Activated naive CD8-positive, alpha-beta T cell treated with anti-CD3 and anti-CD28 coated beads for 36 hours (primary cell): Measurements from ENCODE around the gene TRMT2B. TPM values are rescaled to one million over a fixed set of nuclear protein-coding genes. Genes with fewer than 3 reads are reported as not detected.
"Not testable (repeated sequence)": the region's sequence is repeated elsewhere in the genome, so short reads cannot be mapped to it uniquely, and the experiment has no call there.

Experiments used
- DNase-seq: peaks from one replicate; pipeline ENCODE4 v3.0.0; 2021
- H3K27ac Mint-ChIP-seq: one replicate; pipeline ENCODE4 v1.8.0; 2022; ENCODE audit warnings: mild to moderate bottlenecking, moderate library complexity, mixed read lengths
- H3K27me3 Mint-ChIP-seq: one replicate; pipeline ENCODE4 v1.8.0; 2022; ENCODE audit warnings: mild to moderate bottlenecking, mixed read lengths
- H3K36me3 Mint-ChIP-seq: one replicate; pipeline ENCODE4 v1.8.0; 2021; ENCODE audit warnings: mild to moderate bottlenecking, mixed read lengths
- H3K4me1 Mint-ChIP-seq: one replicate; pipeline ENCODE4 v1.8.0; 2021; ENCODE audit warnings: mixed read lengths
- H3K4me3 Mint-ChIP-seq: one replicate; pipeline ENCODE4 v1.8.0; 2022; ENCODE audit warnings: mild to moderate bottlenecking, moderate library complexity, mixed read lengths
- H3K9me3 Mint-ChIP-seq: one replicate; pipeline ENCODE4 v1.8.0; 2022; ENCODE audit warnings: mixed read lengths
- total RNA-seq, 2 experiments: library from RNA; stranded (reverse); gene quantifications; one replicate each; pipeline ENCODE4 v1.2.3, GENCODE V29; 2021

Gene TRMT2B
- 10 to 100 TPM; 19.7 to 21.2 TPM for total RNA-seq

DNA sequence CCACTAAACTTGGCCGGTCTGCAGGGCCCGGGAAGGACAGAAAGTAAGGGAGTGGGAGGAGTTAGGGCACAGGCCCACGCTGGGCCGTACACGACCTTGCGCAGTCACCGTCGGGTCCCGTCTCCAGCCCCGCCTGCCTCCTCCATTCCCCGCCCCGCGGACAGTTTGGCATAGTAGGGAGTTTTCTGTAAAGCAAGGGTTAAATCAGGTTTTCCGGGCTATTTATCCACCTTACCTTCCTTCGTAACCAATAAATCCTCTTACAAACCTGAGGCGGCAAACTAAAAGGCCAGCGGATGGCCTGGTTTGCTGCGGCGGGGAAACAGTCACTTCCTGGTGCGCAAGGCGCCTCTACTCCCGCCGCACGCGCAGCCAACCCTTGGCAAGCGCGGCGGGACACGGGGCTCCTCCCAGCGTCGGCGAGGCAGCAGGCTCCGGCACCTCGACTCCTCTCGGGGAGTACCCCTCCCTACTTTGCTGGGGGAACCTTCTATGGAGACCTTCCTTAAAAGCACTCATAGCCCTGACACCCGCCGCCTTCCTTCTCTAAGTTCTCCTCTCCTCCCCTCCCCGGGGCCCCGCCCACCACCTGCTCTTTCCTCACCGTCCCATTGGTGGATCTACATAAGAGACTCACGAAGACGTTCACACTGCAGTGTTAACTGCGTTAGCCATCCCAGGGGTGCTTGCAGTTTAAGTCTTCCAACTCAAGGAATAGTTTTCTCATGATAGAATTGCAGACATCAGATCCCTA lies at the start of gene TRMT2B:
Gene TRMT2B, minus strand, starts transcription at position 563 of the 754 bp plus-strand sequence. CDS start 9,822 bp downstream, outside the sequence.
- H3K4me3 Mint-ChIP-seq, result peak within 1 kb of the TSS; percentile 87
- H3K27ac Mint-ChIP-seq, result peak within 1 kb of the TSS; percentile 96
- peaks cover 5% of the 10 kb centered on the region for H3K4me1 Mint-ChIP-seq
- no peaks in the 10 kb centered on the region for H3K9me3 Mint-ChIP-seq
- DNase-seq, result peak; percentile 78
- no peaks in the 10 kb centered on the region for H3K27me3 Mint-ChIP-seq
- peaks cover 10% of the 10 kb centered on the region for H3K36me3 Mint-ChIP-seq

DNA sequence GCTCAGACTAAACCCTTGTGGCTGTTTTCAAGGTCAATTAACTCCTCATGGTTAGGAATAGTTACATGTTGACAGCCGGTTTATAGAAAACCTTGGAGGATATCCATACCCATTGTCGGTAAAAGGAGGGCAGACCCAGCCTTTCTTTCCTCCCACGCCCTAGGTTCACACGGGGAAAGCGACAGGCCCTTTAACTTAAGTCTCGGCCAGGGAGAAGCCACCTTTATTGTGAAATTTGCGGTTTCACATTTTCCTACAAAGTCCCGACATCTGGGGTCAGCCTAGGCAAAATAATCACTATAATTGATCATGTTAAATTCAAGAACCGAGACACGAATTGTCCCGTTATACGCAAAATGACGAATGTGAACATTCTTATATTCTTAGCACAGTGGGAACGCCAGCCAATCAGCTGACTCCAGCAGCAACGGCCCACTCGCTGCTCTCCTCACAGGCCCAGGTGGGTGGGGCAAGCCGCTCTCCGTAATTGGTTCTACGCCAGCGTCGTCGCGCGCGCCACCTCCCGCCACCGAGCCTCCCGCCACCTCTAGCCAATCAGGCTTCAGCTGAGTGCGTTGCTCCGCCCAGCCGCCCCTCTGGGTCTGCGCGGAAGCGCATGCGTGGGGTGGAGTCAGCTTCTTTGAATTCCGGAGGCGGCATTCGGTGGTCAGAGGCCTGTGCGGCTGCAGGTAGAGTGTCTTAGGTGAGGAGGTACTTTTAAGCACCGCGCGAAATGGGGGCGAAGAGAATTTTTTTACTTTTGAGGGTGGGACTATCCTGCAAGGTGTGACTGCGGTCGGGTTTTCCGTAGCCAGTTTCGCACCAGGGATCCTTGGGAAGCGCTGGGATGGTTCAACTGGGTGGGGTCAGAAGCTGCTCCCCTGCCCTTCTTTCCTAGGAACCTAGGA lies 45.9 kb upstream of the TRMT2B start, which contains the start of gene CENPI:
Gene CENPI, plus strand, starts transcription at position 659 of the 908 bp plus-strand sequence. CDS start 2,867 bp downstream, outside the sequence.
- peak; percentile 93 for DNase-seq
- Mint-ChIP-seq H3K9me3 (no peaks in the 10 kb centered on the region), H3K4me3 (peak within 1 kb of the TSS; percentile 90), H3K27ac (peak within 1 kb of the TSS; percentile 83), H3K36me3 (peaks cover 9% of the 10 kb centered on the region), H3K27me3 (no peaks in the 10 kb centered on the region), H3K4me1 (peaks cover 10% of the 10 kb centered on the region)

DNA sequence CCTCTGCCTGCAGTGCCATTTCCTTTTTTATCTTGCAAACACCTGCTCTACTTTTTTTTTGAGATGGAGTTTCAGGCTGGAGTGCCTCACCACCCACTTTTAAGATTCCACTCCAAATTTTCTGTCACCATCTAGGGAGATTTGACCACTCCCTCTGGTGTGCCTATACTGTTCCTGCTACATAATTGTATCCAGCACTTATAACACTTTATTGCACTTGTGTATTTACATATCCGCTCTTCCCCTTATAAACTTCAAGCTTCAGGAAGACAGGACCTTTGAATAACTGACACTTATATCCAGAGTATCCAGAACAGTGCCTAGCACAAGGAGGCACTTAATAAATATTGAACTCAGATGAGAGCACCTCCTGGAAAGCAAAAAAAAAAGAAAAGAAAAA lies 39.9 kb upstream of the TRMT2B start:
- DNase-seq, result no peak
- Mint-ChIP-seq H3K9me3 (no peaks in the 10 kb centered on the region), H3K4me1 (peaks cover 2% of the 10 kb centered on the region), H3K27me3 (no peaks in the 10 kb centered on the region), H3K36me3 (no peaks in the 10 kb centered on the region), H3K27ac (no peak overlapping the region), H3K4me3 (no peak overlapping the region)

- Mint-ChIP-seq H3K36me3 (no peaks in the 10 kb centered on the region), H3K9me3 (no peaks in the 10 kb centered on the region), H3K27ac (no peak overlapping the region), H3K4me3 (no peak overlapping the region), H3K4me1 (no peaks in the 10 kb centered on the region), H3K27me3 (peaks cover 20% of the 10 kb centered on the region)
- no peak for DNase-seq
Measured at GRCh38 chrX:101081231-101081630, 29.3 kb upstream of the TRMT2B start.

- Mint-ChIP-seq H3K27ac (no peak overlapping the region), H3K4me3 (no peak overlapping the region), H3K36me3 (no peaks in the 10 kb centered on the region), H3K9me3 (no peaks in the 10 kb centered on the region), H3K4me1 (no peaks in the 10 kb centered on the region), H3K27me3 (peaks cover 20% of the 10 kb centered on the region)
- DNase-seq, result no peak
Measured at GRCh38 chrX:101080326-101081124, 28.6 kb upstream of the TRMT2B start.

DNA sequence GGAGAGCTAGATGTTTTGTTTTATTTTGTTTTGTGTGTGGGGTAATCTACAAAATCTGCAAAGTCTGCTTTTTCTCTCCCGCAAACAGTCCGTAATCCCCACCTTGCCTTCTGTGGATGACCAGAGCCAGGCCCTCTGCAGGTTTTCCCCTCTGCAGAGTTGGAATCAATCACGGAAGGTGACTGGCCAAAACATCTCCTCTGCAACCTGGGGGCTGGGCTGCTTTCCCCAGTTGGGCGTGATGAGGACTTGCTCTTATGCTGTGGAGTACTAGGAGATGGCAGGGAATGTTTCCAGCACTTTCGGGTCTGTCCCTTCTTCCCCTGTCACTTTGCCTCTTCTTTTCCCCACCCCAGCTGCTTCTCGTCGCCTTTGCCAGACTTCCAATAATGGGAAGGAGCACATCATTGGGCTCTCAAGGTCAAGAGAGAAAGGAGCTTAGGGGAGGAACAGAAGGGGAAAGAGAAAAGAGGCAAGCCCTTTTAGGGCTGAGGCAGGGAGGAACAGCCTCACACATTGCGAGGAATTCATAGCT lies 27.9 kb upstream of the TRMT2B start:
- Mint-ChIP-seq H3K27ac (no peak overlapping the region), H3K9me3 (no peaks in the 10 kb centered on the region)

GRCh38 chrX:101078716-101079598 lies 27.0 kb upstream of the TRMT2B start, which contains the start of gene TMEM35A:
Gene TMEM35A, plus strand, starts transcription at chrX:101078879. Its CDS starts 124 bp downstream, at chrX:101079003.
- no peak within 1 kb of the TSS for H3K4me3 Mint-ChIP-seq
- H3K36me3 Mint-ChIP-seq, result no peaks in the 10 kb centered on the region
- no peak within 1 kb of the TSS for H3K27ac Mint-ChIP-seq
- DNase-seq, result no peak
- peaks cover 20% of the 10 kb centered on the region for H3K27me3 Mint-ChIP-seq
- H3K9me3 Mint-ChIP-seq, result no peaks in the 10 kb centered on the region
- no peaks in the 10 kb centered on the region for H3K4me1 Mint-ChIP-seq

More for the DNA sequence above, 27.9 kb upstream of the TRMT2B start:
- H3K27me3 Mint-ChIP-seq, result peaks cover 20% of the 10 kb centered on the region
- no peak overlapping the region for H3K4me3 Mint-ChIP-seq
- no peaks in the 10 kb centered on the region for H3K36me3 Mint-ChIP-seq
- no peak for DNase-seq
- no peaks in the 10 kb centered on the region for H3K4me1 Mint-ChIP-seq

DNA sequence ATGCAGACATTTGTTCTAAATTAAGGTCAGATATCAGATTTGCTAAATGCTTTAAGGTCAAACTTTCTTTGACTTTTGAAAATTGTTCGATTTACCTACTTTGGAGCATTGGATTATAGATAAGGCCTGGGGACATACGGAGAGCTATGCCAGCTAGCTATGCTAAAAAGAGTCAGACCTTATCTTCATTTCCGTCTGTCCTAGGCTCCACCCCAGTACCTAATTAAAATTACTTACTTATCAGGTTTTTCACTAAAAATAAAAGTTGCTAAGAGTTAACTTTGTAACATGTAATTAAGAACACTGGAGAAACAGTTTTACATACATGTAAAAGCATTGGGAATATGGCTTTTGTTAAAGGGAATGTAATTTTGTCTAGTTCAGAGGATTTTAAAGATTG lies 19.7 kb upstream of the TRMT2B start:
- Mint-ChIP-seq H3K4me1 (no peaks in the 10 kb centered on the region), H3K4me3 (no peak overlapping the region), H3K27me3 (no peaks in the 10 kb centered on the region), H3K27ac (no peak overlapping the region), H3K36me3 (no peaks in the 10 kb centered on the region), H3K9me3 (no peaks in the 10 kb centered on the region)
- DNase-seq, result no peak

- H3K36me3 Mint-ChIP-seq, result no peaks in the 10 kb centered on the region
- H3K9me3 Mint-ChIP-seq, result no peaks in the 10 kb centered on the region
- H3K4me3 Mint-ChIP-seq, result no peak overlapping the region
- peaks cover 6% of the 10 kb centered on the region for H3K4me1 Mint-ChIP-seq
- H3K27me3 Mint-ChIP-seq, result no peaks in the 10 kb centered on the region
- no peak for DNase-seq
- no peak overlapping the region for H3K27ac Mint-ChIP-seq
Measured at GRCh38 chrX:101062176-101062575, 10.3 kb upstream of the TRMT2B start.

GRCh38 chrX:101057093-101057714 lies 5.3 kb upstream of the TRMT2B start:
- no peaks in the 10 kb centered on the region for H3K9me3 Mint-ChIP-seq
- H3K27me3 Mint-ChIP-seq, result no peaks in the 10 kb centered on the region
- DNase-seq, result no peak
- H3K27ac Mint-ChIP-seq, result peak overlapping the region; percentile 72
- no peak overlapping the region for H3K4me3 Mint-ChIP-seq
- no peaks in the 10 kb centered on the region for H3K36me3 Mint-ChIP-seq
- peaks cover 10% of the 10 kb centered on the region for H3K4me1 Mint-ChIP-seq

GRCh38 chrX:101056551-101056950 lies 4.6 kb upstream of the TRMT2B start:
- H3K27me3 Mint-ChIP-seq, DNase-seq, H3K9me3 Mint-ChIP-seq, H3K36me3 Mint-ChIP-seq, H3K27ac Mint-ChIP-seq, H3K4me3 Mint-ChIP-seq: not testable (repeated sequence)
- peaks cover 10% of the 10 kb centered on the region for H3K4me1 Mint-ChIP-seq

- peak overlapping the region; percentile 96 for H3K27ac Mint-ChIP-seq
- H3K4me1 Mint-ChIP-seq, result peaks cover 5% of the 10 kb centered on the region
- no peak for DNase-seq
- H3K36me3 Mint-ChIP-seq, result peaks cover 10% of the 10 kb centered on the region
- peak overlapping the region; percentile 87 for H3K4me3 Mint-ChIP-seq
- no peaks in the 10 kb centered on the region for H3K27me3 Mint-ChIP-seq
- H3K9me3 Mint-ChIP-seq, result no peaks in the 10 kb centered on the region
Measured at GRCh38 chrX:101051153-101051548, 760 bp downstream of the TRMT2B start.

GRCh38 chrX:101040197-101040596 lies 11.7 kb downstream of the TRMT2B start:
- Mint-ChIP-seq H3K36me3 (peaks cover 10% of the 10 kb centered on the region), H3K27me3 (no peaks in the 10 kb centered on the region), H3K4me1 (peaks cover 1% of the 10 kb centered on the region), H3K27ac (no peak overlapping the region), H3K9me3 (no peaks in the 10 kb centered on the region), H3K4me3 (no peak overlapping the region)
- no peak for DNase-seq
